GM12878 (cell line): Measurements from ENCODE around the gene TNNT1.

ENCODE experiments used
- CBX5 ChIP-seq: sonication (generic); IDR thresholded peaks from 2 replicates; pipeline ENCODE4 v1.6.1; 2016; ENCODE audit warnings: low read depth, moderate library complexity, mild to moderate bottlenecking, inconsistent platforms
- CHD2 ChIP-seq: IDR thresholded peaks from 2 replicates; pipeline ENCODE4 v1.6.1; 2011; ENCODE audit warnings: low read depth, low read length, improper control_type of control experiment, borderline replicate concordance
- CTCF ChIP-seq, 3 experiments: IDR thresholded peaks in 2 of 3; conservative IDR thresholded peaks in 1 of 3; 2 replicates each; pipeline ENCODE4 v1.5.1; 2011; ENCODE audit warnings: low read depth in 3 of 3, low read length in 3 of 3, mild to moderate bottlenecking in 3 of 3, control low read depth in 2 of 3, moderate library complexity in 2 of 3, inconsistent platforms in 1 of 3, mixed read lengths in 1 of 3; ENCODE audit not compliant: control insufficient read depth in 2 of 3, insufficient read depth in 1 of 3; ENCODE audit errors: extremely low read depth in 1 of 3
- EP300 ChIP-seq, 2 experiments: fragments of 150-350 bp in 1 of 2; IDR thresholded peaks; 2 replicates each; pipeline ENCODE4 v1.6.1; 2011 to 2012; ENCODE audit warnings: low read depth in 2 of 2, low read length in 2 of 2, borderline replicate concordance in 1 of 2, improper control_type of control experiment in 1 of 2, inconsistent platforms in 1 of 2; ENCODE audit not compliant: control insufficient read depth in 1 of 2
- HDAC6 ChIP-seq: fragments of 200-600 bp; sonication (generic); IDR thresholded peaks from one replicate; pipeline ENCODE4 v1.8.0; 2017; ENCODE audit warnings: antibody characterized with exemption; ENCODE audit not compliant: unreplicated experiment
- MXI1 ChIP-seq: fragments of 150-350 bp; IDR thresholded peaks from 2 replicates; pipeline ENCODE4 v1.6.1; 2011; ENCODE audit warnings: low read depth, mild to moderate bottlenecking, inconsistent platforms, low read length, improper control_type of control experiment
- NBN ChIP-seq: fragments of 450-650 bp; IDR thresholded peaks from 2 replicates; pipeline ENCODE4 v1.6.1; 2016
- PBX3 ChIP-seq: IDR thresholded peaks from 2 replicates; pipeline ENCODE4 v1.6.1; 2011; ENCODE audit warnings: mild to moderate bottlenecking, low read depth, low read length, moderate library complexity; ENCODE audit not compliant: insufficient replicate concordance
- POLR2A ChIP-seq: IDR thresholded peaks from 2 replicates; pipeline ENCODE4 v1.6.1; 2011; ENCODE audit warnings: low read depth, mild to moderate bottlenecking, low read length
- ZBTB33 ChIP-seq: fragments of 450-650 bp; IDR thresholded peaks from 2 replicates; pipeline ENCODE4 v1.6.1; 2017; ENCODE audit warnings: mild to moderate bottlenecking
- ZNF24 ChIP-seq: fragments of 450-650 bp; IDR thresholded peaks from 2 replicates; pipeline ENCODE4 v1.6.1; 2017; ENCODE audit warnings: antibody characterized with exemption, mild to moderate bottlenecking
- TF ChIP-seq, protein P1 (sequence below): IDR thresholded peaks from 2 replicates; pipeline ENCODE4 v1.6.1; 2011; ENCODE audit warnings: low read depth, low read length, improper control_type of control experiment, borderline replicate concordance

DNA sequence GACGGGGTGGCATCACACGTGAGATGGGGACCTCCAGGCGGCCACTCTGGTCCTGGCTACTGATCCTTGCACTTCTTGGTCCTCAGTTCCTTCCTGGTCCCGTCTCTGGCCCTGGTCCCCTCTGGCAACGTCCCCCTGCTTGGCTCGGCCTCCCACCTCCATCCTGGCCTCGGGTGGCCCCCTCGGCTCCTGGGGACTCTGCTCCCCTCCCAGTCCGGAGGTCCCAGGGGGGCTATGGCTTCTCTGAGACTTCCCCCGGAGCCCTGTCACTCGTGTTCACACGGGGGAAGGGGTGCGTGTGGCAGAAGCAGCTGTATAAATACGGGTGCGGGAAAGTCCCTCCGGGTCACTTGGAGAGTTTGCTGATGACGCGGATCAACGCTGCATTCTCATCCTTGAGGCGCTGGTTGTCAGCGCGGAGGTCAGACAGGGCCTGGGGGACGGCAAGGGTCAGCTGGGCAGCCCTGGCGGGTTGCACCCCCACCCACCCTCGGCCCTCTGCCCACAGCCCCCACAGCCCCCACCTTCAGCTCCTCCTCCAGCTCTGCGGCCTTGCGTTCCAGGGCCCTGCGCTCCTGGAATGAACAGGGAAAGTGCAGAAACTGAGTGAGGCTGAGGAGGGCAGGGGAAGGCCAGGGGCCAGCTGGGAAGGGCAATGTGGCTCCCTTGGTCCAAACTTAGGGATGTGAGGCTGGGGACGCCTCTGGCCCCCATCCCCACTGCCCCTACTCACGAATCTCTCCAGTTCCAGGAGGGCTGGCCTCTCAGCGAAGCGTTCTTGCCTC, 57.7 kb downstream of the TNNT1 start:
- TF ChIP-seq NBN (no peak), CBX5 (no peak), PBX3 (no peak), ZNF24 (no peak), EP300 (IDR thresholded peaks at IDR 0.05; ENCODE audit: borderline replicate concordance in 1 of 2, control insufficient read depth in 1 of 2, low read depth in 2 of 2, low read length in 2 of 2) (no peak), POLR2A (no peak), CTCF (IDR thresholded peaks at IDR 0.05 in 2 of 3, conservative IDR thresholded peaks at IDR 0.05 in 1 of 3; ENCODE audit: control insufficient read depth in 2 of 3, extremely low read depth in 1 of 3, insufficient read depth in 1 of 3, low read depth in 3 of 3, low read length in 3 of 3) (no peak), HDAC6 (no peak), MXI1 (no peak), CHD2 (no peak), ZBTB33 (no peak)
- TF ChIP-seq, protein P1, sequence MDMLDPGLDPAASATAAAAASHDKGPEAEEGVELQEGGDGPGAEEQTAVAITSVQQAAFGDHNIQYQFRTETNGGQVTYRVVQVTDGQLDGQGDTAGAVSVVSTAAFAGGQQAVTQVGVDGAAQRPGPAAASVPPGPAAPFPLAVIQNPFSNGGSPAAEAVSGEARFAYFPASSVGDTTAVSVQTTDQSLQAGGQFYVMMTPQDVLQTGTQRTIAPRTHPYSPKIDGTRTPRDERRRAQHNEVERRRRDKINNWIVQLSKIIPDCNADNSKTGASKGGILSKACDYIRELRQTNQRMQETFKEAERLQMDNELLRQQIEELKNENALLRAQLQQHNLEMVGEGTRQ, result no peak
